GM19239 (cell line): Measurements from ENCODE around the gene GAL.

Source experiments
- DNase-seq: peaks from one replicate; pipeline ENCODE4 v3.0.0; 2011; ENCODE audit warnings: low spot score; ENCODE audit not compliant: insufficient read length
- FAIRE-seq: peaks from 2 replicates; lab custom pipeline; 2011; peaks lifted over from hg19 to GRCh38; lab: Jason Lieb, UNC

GAL gene

DNA sequence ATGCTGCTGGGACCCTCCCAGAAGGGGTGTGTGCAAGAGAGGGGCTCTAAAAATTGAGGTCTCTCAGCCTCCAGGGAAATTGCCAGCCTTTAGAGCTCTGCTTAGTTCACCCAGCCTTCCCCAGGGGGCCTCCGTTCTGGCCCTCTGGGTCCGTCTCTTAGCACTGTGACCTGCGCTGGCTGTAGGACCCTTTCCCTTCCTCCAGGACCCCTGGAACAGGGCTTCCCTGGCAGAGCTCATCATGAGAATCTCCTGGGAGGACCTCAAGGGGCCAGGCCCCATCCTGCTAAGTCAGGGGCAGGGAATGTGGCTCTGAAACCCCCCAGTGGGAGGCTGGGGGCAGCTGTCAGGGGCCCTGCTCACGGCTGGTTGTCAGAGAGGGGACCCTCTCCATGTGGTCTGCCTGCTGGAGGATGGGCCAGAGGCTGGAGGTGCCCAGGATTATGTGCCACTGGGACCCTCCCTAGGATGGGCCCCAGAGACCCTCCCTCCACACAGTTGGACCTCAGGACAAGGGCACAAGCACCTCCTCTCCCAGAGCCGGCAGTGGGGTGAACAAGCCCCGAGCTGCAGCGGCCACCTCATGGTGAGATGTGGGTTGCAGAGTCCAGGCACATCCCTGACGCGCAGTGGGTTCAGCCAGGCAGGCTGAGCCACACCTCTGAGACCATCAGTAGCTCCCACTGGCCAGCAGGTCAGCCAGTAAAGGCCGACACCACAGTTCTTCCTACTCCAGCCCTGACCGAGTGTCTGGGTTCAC is 27.1 kb upstream of the GAL start:
- FAIRE-seq (no peak), DNase-seq (no peak)

DNA sequence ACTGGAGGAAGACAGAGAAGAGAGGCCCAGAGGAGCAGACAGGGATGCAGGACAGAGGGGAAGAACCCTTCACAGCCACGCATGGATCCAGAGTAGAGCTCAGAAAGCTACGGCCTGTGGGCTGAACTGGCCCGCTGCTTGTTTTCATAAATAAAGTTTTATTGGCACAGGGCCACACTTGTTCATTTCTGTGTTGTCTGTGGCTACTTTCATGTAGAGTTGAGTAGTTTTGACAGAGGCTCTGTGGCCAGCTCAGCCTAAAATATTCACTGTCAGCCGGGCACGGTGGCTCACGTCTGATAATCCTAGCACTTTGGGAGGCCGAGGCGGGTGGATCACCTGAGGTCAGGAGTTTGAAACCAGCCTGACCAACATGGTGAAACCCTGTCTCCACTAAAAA is 26.2 kb upstream of the GAL start:
- no peak for DNase-seq
- no peak for FAIRE-seq

DNA sequence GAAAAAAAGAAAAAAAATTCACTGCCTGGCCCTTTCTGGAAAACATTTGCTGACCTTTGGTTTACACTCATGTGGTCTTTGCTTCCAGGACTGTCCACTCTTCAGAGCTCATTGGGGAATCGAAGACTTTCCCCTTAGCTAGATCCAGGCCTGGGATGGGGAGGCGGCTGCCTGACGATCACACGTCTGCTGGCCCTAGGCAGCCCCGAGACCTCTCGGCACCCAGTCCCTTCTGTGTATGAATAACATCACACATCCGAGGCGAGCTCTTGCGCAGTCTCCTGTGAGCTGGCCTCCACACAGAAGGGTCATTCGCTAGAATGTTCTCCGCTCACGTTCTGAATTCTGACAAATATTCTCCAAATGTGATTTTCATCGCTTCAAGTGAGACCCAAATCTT is 25.7 kb upstream of the GAL start:
- no peak for FAIRE-seq
- no peak for DNase-seq

DNA sequence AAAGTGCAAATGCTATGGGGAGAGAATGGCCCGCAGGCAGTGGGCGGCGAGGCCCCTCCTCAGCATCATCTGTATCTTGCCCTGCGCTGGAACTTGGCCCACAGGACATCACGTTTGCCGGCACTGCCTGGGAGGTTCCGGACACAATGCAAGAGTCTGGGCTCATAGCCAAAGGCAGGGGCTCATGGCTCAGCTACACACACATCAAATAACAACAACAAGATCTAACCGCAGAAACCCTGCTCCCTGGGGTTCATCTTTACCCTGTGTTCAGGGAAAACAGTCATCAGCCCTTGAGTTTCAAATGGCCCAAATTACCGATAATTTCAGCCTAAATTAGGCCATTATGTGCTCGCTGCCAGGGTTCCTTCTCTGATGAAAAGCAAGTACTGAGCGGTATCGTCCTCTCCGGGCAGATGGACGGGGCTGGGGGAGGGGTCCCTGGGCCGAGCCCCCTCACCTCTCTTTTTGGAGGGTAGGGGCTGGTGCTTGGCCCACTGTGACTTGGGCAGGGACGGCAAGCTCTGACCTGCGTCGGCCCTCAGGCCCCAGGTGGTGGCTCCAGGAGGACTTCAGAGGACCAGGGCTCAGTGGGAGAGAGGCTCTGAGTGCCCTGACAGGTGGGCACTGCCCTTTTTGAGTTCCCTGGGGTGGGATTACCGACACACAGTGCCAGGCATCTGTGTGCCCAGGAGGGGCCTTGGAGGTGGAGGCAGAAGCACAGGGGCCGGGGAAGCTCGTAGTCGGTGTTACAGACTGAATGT is 25.0 kb upstream of the GAL start:
- no peak for DNase-seq
- no peak for FAIRE-seq

DNA sequence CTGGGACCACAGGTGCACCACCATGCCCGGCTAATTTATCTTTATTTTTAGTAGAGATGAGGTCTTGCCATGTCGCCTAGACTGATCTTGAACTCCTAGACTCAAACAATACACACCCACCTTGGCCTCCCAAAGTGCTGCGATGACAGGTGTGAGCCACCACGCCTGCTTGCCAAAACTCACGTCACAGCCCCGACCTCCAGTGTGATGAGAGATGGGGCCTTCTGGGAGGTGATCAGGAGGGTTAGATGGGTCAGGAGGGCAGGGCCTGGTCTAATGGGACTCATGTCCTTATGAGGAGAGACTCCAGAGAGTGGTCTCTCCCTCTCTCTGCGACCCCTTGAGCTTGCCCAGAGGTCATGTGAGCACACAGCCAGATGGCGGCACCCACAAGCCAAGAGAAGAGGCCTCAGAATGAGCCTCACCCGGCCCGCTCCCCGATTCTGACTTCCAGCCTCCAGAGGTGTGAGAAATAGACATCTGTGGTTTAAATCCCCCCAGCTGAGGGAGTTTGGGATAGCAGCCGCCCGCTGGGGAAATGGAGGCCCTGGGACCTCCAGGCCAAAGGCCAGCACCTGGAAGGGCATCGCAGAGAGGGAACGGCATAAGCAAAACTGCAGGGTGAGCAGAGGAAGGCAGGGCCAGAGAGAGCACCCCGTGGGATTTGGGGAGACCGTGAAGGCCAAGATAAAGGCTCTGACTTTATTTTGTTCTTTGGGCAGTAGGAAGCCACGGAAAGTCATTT is 24.1 kb upstream of the GAL start:
- FAIRE-seq (no peak), DNase-seq (no peak)

DNA sequence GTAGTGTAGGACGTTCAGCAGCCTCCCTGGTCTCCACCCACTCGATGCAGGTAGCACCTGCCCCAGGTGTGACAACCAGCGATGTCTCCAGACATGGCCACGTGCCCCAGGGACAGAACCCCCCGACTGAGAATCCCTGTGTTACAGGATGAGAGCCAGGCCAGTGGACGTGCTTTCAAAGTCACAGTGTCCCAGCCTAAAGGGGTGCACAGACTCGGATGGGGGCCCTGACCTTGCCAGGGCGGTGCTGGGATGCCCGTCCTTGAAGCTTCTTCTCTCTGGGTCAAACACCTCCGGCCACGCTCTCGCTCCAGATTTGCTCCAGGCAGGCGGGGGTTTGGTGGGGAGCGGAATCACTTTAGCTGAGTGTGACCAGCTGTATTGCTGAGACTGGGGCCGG is 23.3 kb upstream of the GAL start:
- DNase-seq (no peak), FAIRE-seq (no peak)

DNA sequence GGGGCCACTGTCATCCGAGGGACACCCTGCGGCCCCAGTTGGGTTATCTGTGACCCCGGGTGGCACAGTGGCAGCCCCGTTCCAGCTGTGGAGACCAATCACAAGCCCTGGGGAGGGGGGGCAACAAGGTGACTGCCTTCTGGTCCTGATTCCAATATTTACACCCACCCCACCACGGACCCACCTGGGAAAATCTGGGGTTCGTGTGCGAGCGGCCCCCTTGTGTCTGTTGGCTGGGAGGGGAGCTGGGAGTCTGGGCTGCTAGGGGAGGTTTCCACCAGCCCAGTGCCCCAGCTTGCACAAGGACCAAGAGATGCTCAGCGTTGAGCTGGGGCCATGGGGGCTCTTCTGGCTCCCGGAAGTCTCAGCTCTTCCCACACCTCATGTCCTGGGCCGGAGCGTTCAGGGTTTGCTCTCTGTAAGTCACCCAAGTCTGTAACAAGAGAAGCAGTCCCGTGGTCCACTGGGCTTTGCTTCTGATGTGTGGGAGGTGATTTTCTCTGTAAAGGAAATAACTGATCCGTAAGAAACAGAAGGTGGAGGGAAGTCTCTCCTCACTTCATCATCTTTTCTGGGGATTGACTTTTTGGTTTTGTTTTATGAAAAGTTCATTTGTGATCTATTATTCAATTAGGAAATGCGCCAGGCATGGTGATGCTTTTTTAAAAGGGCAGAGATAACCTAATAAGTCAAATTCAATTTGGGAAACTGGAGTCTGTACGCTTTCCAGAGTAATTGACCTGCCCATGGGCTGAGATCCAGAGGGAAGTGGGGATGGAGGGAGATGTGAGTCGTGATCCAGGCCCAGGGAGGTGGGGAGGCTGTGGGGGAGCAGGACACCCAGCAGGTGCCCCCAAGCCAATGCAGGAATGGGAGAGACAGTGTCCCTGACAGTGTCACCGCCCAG is 22.4 kb upstream of the GAL start:
- DNase-seq (no peak), FAIRE-seq (no peak)

DNA sequence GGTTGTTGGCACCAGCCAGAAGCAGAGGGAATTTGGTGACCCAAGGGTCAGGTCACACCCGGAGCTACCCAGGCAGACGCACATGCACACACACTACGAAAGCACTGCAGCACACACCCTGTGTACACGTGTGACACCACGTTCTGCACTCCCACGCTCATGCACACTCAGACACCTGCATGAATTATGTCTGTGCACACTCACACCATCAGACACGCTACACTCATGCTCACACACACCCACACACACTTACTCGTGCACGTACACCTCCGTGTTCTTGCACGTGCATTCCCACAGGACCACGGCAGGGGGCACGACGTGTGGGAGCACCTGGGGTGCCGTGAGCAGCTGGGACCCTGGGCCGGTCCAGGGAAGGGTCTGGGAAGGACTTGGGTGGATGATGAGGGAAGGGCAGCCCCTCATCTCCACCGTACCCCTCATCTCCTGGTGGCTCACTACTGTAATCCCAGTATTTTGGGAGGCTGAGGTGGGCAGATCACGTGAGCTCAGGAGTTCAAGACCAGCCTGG is 20.8 kb upstream of the GAL start:
- DNase-seq = no peak

DNA sequence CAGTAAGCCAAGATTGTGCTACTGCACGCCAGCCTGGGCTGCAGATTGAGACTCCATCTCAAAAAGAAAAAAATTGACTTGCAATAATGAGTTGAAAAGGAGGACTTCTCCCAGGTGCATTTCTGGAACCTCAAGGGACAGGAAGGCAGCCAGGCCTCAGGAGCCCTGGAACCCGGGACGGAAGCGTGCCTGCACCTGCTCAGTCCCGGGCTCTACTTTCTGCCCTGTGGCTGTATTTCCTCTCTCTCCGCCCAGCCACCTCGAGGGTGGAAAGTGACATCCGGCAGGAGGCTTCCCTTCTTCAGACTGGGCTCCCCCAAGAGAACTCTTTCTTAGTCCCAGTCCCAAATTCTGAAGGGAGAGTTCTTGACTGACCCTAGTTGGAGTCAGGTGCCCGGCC is 20.2 kb upstream of the GAL start:
- no peak for FAIRE-seq
- no peak for DNase-seq

More for the DNA sequence above, 20.8 kb upstream of the GAL start:
- no peak for FAIRE-seq

DNA sequence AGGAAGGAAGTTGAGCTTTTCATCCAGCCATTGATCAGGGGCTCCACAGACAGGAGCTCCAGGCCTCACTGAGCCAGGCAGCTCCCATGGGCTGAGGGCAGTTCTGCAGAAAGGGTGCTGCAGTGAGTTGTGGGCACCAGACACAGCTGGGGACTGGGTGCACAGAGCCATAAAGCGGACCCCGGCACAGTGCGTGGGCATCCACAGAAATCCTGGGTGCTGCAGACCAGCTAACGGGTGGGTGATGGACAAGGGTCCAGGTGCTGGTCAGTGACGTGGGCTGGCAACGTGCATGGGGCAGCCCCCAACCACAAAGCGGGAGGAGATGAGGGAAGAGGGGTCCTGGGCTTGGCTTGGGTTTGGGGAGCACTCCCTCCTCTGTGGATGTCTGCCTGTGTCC is 19.4 kb upstream of the GAL start:
- no peak for DNase-seq
- FAIRE-seq = no peak

DNA sequence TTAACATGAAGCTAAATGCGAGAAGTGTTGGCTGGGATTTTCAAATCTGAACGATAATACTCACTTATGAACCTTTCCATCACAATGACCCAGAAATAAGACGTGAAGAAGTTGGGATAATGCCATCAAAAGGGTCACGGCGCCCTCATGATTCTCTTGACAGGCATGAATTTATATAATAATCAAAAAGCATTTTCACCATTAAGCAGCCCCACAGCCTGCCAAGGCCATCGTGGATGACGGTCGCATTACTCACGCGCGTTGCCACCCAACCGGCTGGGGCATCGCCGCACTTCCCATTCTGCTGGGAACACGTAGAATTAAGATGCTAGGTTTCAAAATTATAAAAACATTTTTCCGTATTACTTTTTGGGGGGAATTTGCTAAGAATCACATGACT is 18.9 kb upstream of the GAL start:
- FAIRE-seq (no peak), DNase-seq (no peak)

DNA sequence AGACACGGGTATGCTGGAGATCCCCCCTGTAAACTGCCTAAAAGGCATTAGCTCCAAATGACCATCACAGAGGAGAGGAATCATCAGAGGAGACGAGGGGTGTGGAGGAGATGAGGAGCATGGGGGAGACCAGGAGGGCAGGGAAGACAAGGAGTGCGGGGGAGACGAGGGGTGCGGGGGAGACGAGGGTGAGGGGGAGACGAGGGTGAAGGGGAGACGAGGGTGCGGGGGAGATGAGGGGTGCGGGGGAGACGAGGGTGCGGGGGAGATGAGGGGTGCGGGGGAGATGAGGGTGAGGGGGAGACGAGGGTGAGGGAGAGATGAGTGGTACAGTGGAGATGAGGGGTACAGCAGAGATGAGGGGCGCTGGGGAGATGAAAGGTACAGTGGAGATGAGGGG is 17.5 kb upstream of the GAL start:
- DNase-seq (no peak), FAIRE-seq (no peak)

DNA sequence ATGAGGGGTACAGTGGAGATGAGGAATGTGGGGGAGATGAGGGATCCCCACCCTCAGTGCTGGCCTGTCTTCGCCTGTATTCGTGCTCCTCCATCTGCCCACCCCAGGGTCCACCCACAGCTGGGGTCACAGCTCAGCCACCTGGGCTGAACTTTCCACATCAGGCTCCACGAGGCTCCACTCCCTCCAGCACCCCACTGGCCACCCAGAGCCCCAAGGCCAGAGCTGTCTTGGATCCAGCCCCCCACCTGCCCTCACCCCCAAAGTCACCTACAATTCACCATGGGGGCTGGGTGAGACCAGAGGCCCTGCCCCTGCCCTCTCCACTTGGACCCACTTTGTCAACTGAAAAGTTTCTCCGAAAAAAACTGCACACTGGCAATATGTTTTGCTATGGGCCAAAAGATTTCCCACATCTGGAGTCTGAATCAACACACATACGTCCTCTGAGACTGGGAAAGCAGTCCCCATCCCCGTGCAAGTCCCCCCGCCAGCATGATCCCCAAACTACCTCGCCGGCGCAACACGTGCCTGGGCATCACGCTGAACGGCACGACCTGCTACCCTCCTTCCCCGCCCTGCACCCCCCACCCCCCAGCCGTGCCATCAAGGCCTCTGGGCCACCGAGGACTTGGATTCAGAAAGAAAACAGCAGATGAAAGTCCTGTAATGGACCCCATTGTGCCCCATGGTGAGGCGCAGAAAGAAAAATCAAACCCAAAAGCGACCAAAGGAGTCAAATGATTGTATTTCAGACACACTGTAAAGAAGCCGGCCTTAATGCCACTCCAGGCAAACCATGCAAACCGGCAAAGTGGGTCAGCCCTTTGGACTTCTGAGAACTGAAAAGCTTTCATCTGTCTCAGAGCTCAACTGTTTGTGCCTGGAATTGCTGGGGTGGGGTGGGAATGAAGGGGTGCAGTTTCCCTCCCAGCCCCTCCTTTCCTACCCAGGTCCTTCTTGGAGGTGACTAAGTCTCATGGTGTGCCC is 16.5 kb upstream of the GAL start:
- FAIRE-seq (no peak), DNase-seq (no peak)

DNA sequence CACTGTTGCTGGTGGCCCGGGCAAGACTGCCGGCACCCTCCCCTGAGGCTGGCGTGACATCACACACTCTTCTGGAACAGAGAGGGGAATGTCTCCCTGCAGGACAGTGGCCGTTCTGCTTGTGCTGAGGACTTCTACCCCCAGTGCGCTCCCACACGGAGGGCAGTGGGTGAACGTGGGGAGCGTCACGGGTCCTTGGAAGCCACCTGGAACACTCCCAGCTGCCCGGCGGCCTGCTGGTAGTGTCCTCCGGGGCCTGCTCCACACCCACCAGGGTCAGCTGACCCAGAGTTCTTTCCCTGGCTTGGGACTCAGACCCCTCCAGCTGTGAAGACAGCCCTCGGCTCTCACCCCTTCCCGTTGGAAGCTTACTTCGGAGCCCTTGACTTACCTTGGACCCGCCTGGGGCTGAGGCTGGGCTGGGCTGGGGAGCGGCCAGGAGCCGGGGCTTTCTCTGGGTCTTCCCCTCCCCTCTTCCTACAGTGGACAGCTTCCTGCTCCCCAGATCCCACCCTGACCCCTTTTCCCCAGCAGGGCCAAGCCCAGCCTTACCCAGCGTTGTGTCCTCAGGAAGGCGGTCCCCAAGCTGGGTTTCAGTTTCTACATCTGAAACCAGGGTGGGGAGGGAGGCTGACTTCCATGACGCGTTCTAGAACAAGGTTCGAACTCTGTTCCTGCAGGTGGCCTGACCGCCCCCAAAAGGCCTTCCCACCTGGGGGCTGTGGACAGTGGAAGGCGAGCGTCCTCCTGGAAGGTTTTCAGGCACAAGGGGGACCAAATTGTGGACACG is 14.8 kb upstream of the GAL start:
- DNase-seq = no peak
- FAIRE-seq = no peak

DNA sequence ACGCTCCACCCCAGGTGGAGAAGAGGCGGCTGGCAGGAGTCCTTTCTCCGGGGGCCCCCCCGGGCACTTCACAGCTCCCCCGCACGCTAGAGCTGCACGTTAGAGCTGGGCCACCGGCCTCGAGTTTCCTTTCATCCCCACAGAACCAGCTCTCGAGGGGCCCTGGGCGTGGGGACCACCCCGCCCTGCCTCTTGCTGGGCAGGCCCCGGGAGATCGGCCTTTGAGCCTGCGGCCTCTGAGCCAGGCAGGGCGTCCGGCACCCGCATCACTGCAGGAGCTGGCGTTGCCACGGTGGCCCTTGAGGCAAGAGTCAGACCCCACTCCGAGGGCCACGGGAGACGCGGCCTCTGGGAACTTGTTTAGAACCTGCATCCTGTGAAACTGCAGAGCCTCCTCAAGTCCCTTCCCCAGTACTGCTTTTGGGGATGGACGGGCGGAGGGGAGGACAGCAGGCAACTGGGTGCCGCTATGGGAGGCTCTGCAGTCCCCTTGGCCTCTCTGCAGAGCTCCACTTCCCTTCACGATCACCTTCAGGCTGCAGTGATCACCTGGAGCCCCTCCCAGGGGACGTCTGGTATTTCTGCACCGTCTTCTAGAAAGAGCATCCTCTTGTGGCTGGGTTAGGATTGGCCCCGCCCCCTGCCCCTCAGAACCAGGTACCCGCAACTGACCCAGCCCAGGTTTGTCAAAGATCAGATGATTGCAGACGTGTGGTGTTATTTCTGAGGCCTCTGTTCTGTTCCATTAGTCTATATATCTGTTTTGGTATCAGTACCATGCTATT is 13.9 kb upstream of the GAL start:
- DNase-seq = no peak
- FAIRE-seq = no peak

DNA sequence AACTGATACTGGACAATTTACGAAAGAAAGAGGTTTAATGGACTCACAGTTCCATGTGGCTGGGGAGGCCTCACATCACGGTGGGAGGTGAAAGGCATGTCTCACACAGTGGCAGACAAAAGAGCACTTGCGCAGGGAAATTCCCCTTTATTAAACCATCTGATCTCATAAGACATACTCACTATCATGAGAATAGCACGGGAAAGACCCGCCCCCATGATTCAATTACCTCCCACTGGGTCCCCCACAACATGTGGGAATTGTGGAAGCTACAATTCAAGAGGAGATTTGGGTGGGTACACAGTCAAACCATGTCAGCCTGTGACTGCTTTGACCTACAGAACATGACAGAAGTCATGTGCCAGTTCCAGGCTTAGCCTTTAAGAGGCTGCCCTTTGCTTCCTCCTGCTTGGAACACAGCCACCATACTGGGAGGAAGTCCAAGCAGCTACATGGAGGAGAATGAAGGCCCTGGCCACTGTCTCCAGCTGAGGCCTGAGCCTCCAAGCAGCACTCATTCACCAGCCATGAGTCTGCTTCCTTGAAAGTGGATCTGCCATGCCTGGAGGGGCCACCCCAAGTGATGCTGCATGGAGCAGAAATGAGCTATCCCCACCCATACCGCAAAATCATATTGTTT is 10.9 kb upstream of the GAL start:
- DNase-seq = no peak
- FAIRE-seq = no peak

DNA sequence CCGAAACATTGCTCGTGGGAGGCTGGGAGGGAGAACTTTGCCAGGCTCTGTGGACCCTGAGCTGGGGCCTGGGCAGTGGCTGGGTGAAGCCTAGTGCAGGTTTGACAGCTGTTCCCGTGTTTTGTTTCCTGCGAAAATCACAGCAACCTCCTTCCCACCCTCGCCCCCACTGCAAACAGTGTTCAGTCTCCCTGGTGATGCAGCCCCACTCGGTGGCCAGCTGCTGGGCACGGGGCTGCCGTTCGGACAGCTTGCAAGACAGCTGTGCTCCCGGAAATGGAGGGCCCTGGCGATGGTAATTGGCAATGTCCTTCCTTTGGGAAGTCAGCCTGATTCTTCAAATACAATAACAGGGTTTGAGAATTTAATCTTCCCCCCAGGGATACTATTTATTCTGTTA is 10.4 kb upstream of the GAL start:
- DNase-seq (no peak), FAIRE-seq (no peak)
